ENCODE results near the gene TBXA2R.
"Not testable (repeated sequence)": the region's sequence is repeated elsewhere in the genome, so short reads cannot be mapped to it uniquely, and the experiment has no call there.

TBXA2R gene

GRCh38 chr19:3604227-3604986 lies 2.3 kb downstream of the TBXA2R start:
- DNase-seq, result no peak

GRCh38 chr19:3603121-3603811 lies 3.4 kb downstream of the TBXA2R start:
- no peak for DNase-seq

GRCh38 chr19:3601021-3601420 lies 5.7 kb downstream of the TBXA2R start:
- DNase-seq, result no peak

- no peak for DNase-seq
These were observed 6.9 kb downstream of the TBXA2R start for GRCh38 chr19:3599776-3600187.

- DNase-seq, result no peak
These were observed 11.1 kb downstream of the TBXA2R start for GRCh38 chr19:3595521-3596061.

GRCh38 chr19:3593156-3593555 lies 13.5 kb downstream of the TBXA2R start:
- no peak for DNase-seq

GRCh38 chr19:3591876-3592613 lies 14.6 kb downstream of the TBXA2R start:
- DNase-seq, result no peak

- DNase-seq, result no peak
These were observed 15.6 kb downstream of the TBXA2R start for GRCh38 chr19:3590991-3591659.

GRCh38 chr19:3589949-3590348 lies 16.7 kb downstream of the TBXA2R start:
- no peak for DNase-seq

GRCh38 chr19:3589439-3589838 lies 17.2 kb downstream of the TBXA2R start:
- no peak for DNase-seq

- DNase-seq, result no peak
These were observed 19.8 kb downstream of the TBXA2R start for GRCh38 chr19:3586707-3587346.

- DNase-seq, result peak in 2 of 4 experiments; percentile 19 to 28
These were observed 20.5 kb downstream of the TBXA2R start for GRCh38 chr19:3586127-3586626.

- DNase-seq, result no peak
These were observed 21.2 kb downstream of the TBXA2R start, which contains the start of gene GIPC3 for GRCh38 chr19:3585301-3586126. TSS of gene GIPC3 (plus strand) at chr19:3585478. CDS start at chr19:3585598, 120 bp downstream.

GRCh38 chr19:3584036-3584802 lies 22.5 kb downstream of the TBXA2R start:
- DNase-seq, result not testable (repeated sequence)

GRCh38 chr19:3581792-3582191 lies 24.9 kb downstream of the TBXA2R start:
- DNase-seq, result not testable (repeated sequence)

- DNase-seq, result no peak
These were observed 26.3 kb downstream of the TBXA2R start for GRCh38 chr19:3580156-3580934.

GRCh38 chr19:3578390-3578789 lies 28.3 kb downstream of the TBXA2R start:
- no peak for DNase-seq

GRCh38 chr19:3577723-3578344 lies 28.8 kb downstream of the TBXA2R start:
- DNase-seq, result no peak
